Vagina (tissue), 2 donors: ENCODE measurements around the gene SH3BP5. TPM values are rescaled to one million over a fixed set of nuclear protein-coding genes. Genes with fewer than 3 reads are reported as not detected.

Experiments
- DNase-seq, 2 donors: peaks; one replicate each; pipeline ENCODE4 v3.0.0-alpha.2; 2017; ENCODE audit errors: extremely low spot score in 2 of 2
- H3K27ac ChIP-seq: fragments of 200-600 bp; sonication (generic); one replicate; pipeline ENCODE4 v1.5.1; 2019
- H3K27me3 ChIP-seq: fragments of 200-600 bp; sonication (generic); one replicate; pipeline ENCODE4 v1.5.1; 2019
- H3K36me3 ChIP-seq, 2 donors: fragments of 200-600 bp; sonication (generic); one replicate each; pipeline ENCODE4 v1.5.1; 2017 to 2019
- H3K4me1 ChIP-seq: fragments of 200-600 bp; sonication (generic); one replicate; pipeline ENCODE4 v1.5.1; 2019
- H3K4me3 ChIP-seq, 2 donors: fragments of 200-600 bp; sonication (generic); 1 replicate in 1 of 2; 2 replicates in 1 of 2; pipeline ENCODE4 v1.5.1; 2016 to 2019
- H3K9me3 ChIP-seq: fragments of 200-600 bp; sonication (generic); one replicate; pipeline ENCODE4 v1.5.1; 2019
- POLR2A ChIP-seq, 2 donors: fragments of 450-650 bp; IDR thresholded peaks; one replicate each; pipeline ENCODE4 v1.6.1; 2017; ENCODE audit warnings: antibody characterized with exemption in 2 of 2, mild to moderate bottlenecking in 2 of 2, moderate library complexity in 2 of 2
- POLR2AphosphoS5 ChIP-seq, 2 donors: sonication (generic); formaldehyde crosslinking; IDR thresholded peaks; one replicate each; pipeline ENCODE4 v1.9.0; 2017; ENCODE audit warnings: antibody characterized with exemption in 2 of 2, mild to moderate bottlenecking in 2 of 2, low read depth in 1 of 2; ENCODE audit not compliant: insufficient read depth in 1 of 2
- intact Hi-C: fragments of 100-400 bp; cut with DNase I; formaldehyde crosslinking; loops from one replicate; pipeline ENCODE4 v1.15.1; 2023
- total RNA-seq: library from RNA; depleted of rRNA; stranded (reverse); fragments of >200 nt; gene quantifications from one replicate; pipeline ENCODE4 v1.2.3, GENCODE V29; 2016
- TF ChIP-seq, protein P1 (sequence below), 3 experiments: fragments of 450-650 bp in 2 of 3; fragments of 200-600 bp in 1 of 3; sonication (generic) in 1 of 3; IDR thresholded peaks; one replicate each; pipeline ENCODE4 v1.5.1; 2017 to 2019; ENCODE audit warnings: antibody characterized with exemption in 3 of 3, mild to moderate bottlenecking in 2 of 3, moderate library complexity in 2 of 3

SH3BP5 gene
- total RNA-seq, 1 donor from 2014 or later = 78.6 TPM

DNA sequence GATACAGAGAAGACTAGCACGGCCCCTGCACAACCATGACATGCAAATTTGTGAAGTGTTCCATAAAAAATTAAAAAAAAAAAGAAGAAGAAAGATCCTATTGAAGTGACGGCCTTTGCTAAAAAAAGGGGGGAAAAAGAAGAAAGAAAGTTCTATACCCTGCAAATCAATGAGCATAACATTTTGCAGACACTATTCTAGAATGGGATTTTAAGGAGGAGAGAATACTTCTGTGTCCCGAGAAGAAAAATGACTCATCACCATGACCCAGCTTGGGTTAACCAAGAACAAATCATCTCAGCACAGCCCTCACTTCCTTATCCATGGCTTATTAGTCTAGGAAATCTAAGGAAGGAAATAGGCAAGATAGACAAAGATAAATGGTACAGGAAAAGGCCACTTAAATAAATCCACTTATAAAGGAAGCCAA lies 7.4 kb upstream of the SH3BP5 start:
- Histone ChIP-seq H3K4me1 (peaks cover 7% of the 10 kb centered on the region), H3K27ac (no peak overlapping the region), H3K27me3 (no peaks in the 10 kb centered on the region), H3K36me3 (no peaks in the 10 kb centered on the region), H3K4me3 (no peak overlapping the region), H3K9me3 (no peaks in the 10 kb centered on the region)
- intact Hi-C loops = no loop called here
- DNase-seq = no peak
- peak in 1 of 2 donors; percentile 45 for TF ChIP-seq POLR2AphosphoS5 (IDR thresholded peaks at IDR 0.05; ENCODE audit: insufficient read depth in 1 of 2, low read depth in 1 of 2)
- TF ChIP-seq POLR2A (IDR thresholded peaks at IDR 0.05) = no peak

DNA sequence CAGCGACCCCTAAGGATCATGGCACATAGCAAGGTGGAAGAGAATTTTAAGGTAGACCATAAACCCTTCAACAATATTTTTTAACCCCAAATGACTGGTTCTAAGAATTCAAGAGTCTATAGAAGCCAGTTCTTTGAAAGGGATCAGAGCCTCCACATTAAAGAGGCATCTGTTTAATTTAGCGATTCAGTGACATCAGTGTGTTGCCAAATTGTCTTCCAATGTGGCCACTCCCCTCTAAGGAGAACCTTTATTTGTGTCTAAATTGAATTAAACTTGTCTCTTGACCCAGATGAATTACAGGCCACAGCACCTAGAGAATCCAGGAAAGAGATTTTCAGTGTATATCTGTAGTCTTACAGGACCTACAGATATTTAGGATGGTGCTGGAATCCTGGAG lies 6.6 kb upstream of the SH3BP5 start:
- no peak for DNase-seq
- no peaks in the 10 kb centered on the region for H3K36me3 ChIP-seq
- no peaks in the 10 kb centered on the region for H3K27me3 ChIP-seq
- no peak overlapping the region for H3K4me3 ChIP-seq
- TF ChIP-seq POLR2AphosphoS5 (IDR thresholded peaks at IDR 0.05; ENCODE audit: insufficient read depth in 1 of 2, low read depth in 1 of 2) (no peak), POLR2A (IDR thresholded peaks at IDR 0.05) (no peak)
- TF ChIP-seq, protein P1, sequence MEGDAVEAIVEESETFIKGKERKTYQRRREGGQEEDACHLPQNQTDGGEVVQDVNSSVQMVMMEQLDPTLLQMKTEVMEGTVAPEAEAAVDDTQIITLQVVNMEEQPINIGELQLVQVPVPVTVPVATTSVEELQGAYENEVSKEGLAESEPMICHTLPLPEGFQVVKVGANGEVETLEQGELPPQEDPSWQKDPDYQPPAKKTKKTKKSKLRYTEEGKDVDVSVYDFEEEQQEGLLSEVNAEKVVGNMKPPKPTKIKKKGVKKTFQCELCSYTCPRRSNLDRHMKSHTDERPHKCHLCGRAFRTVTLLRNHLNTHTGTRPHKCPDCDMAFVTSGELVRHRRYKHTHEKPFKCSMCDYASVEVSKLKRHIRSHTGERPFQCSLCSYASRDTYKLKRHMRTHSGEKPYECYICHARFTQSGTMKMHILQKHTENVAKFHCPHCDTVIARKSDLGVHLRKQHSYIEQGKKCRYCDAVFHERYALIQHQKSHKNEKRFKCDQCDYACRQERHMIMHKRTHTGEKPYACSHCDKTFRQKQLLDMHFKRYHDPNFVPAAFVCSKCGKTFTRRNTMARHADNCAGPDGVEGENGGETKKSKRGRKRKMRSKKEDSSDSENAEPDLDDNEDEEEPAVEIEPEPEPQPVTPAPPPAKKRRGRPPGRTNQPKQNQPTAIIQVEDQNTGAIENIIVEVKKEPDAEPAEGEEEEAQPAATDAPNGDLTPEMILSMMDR (IDR thresholded peaks at IDR 0.05) = no peak
- no peaks in the 10 kb centered on the region for H3K9me3 ChIP-seq
- no peak overlapping the region for H3K27ac ChIP-seq
- intact Hi-C loops = no loop called here
- peaks cover 7% of the 10 kb centered on the region for H3K4me1 ChIP-seq

DNA sequence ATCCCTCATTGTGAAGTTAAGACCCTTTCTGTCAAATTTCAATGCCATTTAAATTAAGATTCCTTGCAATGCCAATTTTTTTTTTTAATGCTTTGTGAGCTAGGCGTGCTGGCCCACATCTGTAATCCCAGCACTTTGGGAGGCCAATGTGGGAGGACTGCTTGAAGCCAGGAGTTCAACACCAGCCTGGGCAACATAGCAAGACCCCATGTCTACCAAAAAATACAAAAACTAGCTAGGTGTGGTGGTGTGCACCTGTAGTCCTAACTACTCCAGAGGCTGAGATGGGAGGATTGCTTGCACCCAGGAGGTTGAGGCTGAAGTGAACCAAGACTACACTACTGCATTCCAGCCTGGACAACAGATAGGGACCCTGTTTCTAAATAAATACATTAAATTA lies 5.6 kb upstream of the SH3BP5 start:
- no peak for DNase-seq
- Histone ChIP-seq H3K4me3 (no peak overlapping the region), H3K4me1 (peaks cover 11% of the 10 kb centered on the region), H3K9me3 (no peaks in the 10 kb centered on the region), H3K36me3 (no peaks in the 10 kb centered on the region), H3K27ac (no peak overlapping the region), H3K27me3 (no peaks in the 10 kb centered on the region)
- no peak for TF ChIP-seq POLR2A (IDR thresholded peaks at IDR 0.05)
- no peak for TF ChIP-seq POLR2AphosphoS5 (IDR thresholded peaks at IDR 0.05; ENCODE audit: insufficient read depth in 1 of 2, low read depth in 1 of 2)
- TF ChIP-seq, protein P1 (IDR thresholded peaks at IDR 0.05) = no peak
- intact Hi-C loops = no loop called here

DNA sequence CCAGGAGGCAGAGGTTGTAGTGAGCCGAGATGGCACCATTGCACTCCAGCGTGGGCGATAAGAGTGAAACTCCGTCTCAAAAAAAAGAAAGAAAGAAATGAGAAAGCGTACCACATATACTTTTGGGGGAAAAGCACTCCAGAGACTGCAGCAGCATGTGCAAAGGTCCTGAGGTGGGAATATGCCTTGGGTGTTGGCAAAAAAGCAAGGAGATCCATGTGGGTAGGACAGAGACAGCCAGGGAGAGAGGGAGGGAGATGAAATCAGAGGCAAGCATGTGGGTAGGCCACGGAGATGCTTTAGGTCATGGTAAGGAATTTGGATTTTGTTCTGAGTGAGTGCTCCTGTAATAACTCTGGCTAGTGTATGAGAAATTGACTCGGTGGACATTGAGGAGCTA lies 3.7 kb upstream of the SH3BP5 start:
- intact Hi-C loops = no loop called here
- Histone ChIP-seq H3K9me3 (no peaks in the 10 kb centered on the region), H3K27ac (no peak overlapping the region), H3K4me1 (peaks cover 14% of the 10 kb centered on the region), H3K27me3 (no peaks in the 10 kb centered on the region), H3K36me3 (no peaks in the 10 kb centered on the region), H3K4me3 (no peak overlapping the region)
- TF ChIP-seq, protein P1 (IDR thresholded peaks at IDR 0.05) = no peak
- TF ChIP-seq POLR2A (IDR thresholded peaks at IDR 0.05) (no peak), POLR2AphosphoS5 (IDR thresholded peaks at IDR 0.05; ENCODE audit: insufficient read depth in 1 of 2, low read depth in 1 of 2) (no peak)
- no peak for DNase-seq

DNA sequence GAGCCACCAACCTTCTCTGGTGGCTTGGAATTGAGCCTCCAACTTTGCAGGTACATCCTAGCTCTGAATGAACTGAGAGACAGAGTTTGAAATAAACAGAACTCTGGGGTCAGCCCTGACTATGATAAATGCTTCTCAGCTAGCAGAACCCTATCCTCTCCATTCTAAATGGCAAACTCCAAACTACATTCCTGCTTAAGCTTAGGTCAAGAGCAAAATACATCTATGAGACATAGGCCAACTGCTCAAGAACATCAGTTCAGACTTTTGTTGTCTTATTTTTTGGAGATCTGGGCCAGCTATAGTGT lies 1.5 kb upstream of the SH3BP5 start:
- Histone ChIP-seq H3K27ac (no peak overlapping the region), H3K9me3 (no peaks in the 10 kb centered on the region), H3K4me3 (no peak overlapping the region), H3K36me3 (no peaks in the 10 kb centered on the region), H3K4me1 (peaks cover 25% of the 10 kb centered on the region), H3K27me3 (no peaks in the 10 kb centered on the region)
- TF ChIP-seq, protein P1 (IDR thresholded peaks at IDR 0.05) = no peak
- TF ChIP-seq POLR2AphosphoS5 (IDR thresholded peaks at IDR 0.05; ENCODE audit: insufficient read depth in 1 of 2, low read depth in 1 of 2) (no peak), POLR2A (IDR thresholded peaks at IDR 0.05) (no peak)
- intact Hi-C loops = loop anchor here (2.0 kb wide), 2 partner anchors 45 to 71 kb away; no protein-coding TSS in a partner anchor
- DNase-seq = no peak
